ENCODE data around the gene KCNC1.

KCNC1 gene

DNA sequence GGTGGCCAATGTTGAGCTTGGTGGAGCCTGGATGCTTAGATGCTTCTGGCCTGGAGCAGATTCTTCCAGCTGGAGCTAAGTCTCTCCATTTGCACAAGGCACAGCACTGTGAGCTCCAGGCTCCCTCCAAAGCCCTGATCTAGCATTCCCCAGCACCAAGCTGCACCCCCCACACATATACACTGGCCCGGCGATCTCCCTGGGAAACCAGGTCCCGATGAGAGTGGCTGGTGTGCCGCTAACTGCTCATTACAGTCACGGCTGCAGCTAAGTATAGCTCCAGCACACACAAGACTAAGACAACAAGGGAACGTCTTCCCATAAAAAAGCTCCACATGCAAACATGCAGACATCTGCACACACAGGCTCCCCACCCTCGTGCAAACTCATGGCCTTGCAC lies 17.6 kb downstream of the KCNC1 start:
- DNase-seq (ENCODE audit: low read depth in 1 of 2, low spot score in 1 of 2): no peak

DNA sequence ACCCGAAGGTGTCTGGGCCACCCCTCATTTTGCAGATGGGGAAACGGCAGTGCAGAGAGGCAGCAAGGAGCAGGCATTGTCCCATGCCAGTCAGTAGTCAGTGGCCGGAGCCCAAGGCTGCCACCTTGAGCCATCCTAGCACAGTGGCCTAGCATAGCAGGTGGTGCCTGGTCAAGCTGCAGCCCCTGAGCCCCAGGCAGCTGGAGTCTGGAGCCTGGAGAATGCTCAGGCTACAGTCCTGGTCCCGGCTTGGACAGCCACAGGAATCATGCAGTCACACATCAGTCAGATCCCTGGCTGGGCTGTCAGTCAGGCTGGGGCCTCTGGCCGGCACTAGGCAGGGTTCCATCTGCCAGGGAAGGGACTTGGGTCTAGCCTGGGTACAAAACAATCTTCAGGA lies 18.6 kb downstream of the KCNC1 start:
- DNase-seq (ENCODE audit: low read depth in 1 of 2, low spot score in 1 of 2): no peak

- no peak for DNase-seq (ENCODE audit: low read depth in 1 of 2, low spot score in 1 of 2)
Measured at GRCh38 chr11:17753641-17754040, 19.1 kb downstream of the KCNC1 start.

- DNase-seq (ENCODE audit: low read depth in 1 of 2, low spot score in 1 of 2): no peak
Measured at GRCh38 chr11:17755891-17756290, 21.3 kb downstream of the KCNC1 start.

DNA sequence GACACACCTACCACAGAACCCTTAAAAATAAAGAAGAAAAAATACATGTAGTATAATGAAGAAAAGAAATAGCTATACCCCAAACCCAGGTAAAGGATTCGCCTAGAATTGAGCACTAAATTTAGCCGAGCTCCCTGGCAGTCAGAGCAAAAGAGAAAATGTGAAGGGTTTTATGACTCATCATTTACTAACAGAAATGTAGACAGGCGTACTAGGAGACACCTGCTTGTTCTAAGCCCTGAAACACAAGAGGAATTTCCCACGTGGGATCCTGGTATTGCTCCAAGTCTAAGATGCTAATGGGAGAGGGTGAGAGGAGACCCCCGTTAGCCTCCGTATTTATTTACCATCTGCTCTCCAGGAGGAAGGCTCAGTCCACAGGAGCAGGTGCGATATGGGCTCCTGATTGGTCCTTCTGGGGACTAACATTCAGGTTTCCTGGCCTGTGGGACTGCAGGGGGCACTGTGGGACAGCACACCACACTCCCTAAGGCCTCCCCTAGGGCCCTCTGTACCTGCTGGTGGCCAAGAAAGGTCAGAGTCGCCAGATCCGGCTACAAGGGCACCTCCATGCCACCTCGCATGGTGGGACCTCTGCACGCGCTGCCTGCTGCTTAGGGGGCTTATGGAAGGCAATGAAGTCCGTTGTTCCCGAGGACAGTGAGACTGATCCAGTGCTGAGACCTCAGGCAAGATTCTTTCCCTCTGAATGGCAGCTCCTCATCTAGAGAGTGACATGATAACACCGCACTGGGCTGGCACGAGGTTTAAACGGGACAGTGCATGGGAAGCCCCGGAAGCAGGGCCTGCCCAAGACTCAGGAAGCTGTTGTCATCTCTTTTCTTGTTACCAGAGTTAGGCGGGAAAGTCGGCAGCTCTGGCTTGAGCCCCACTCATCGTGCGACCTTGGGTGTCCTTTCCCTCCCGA lies 25.8 kb downstream of the KCNC1 start:
- no peak for DNase-seq (ENCODE audit: low read depth in 1 of 2, low spot score in 1 of 2)

GRCh38 chr11:17762309-17762974 lies 27.9 kb downstream of the KCNC1 start:
- DNase-seq (ENCODE audit: low read depth in 1 of 2, low spot score in 1 of 2): no peak

DNA sequence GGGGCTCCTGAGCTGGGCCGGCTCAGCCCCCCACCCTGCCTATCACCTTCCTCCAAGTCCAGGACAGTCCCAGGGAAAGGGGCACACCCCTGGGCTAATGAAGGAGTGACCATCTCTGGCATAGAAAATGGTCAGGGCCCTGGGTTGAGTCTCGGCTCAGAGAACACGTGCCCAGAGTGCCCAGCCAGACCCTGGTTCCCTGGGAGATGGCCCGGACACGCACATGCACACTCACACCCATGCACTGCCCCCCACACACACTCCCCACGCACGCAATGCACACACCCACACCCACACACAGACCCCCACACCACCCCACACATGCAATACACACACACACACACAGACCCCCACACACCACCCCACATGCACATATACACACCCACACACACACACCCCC lies 28.7 kb downstream of the KCNC1 start:
- no peak for DNase-seq (ENCODE audit: low read depth in 1 of 2, low spot score in 1 of 2)

GRCh38 chr11:17763703-17764102 lies 29.1 kb downstream of the KCNC1 start:
- no peak for DNase-seq (ENCODE audit: low read depth in 1 of 2, low spot score in 1 of 2)

GRCh38 chr11:17764446-17765218 lies 30.1 kb downstream of the KCNC1 start:
- no peak for DNase-seq (ENCODE audit: low read depth in 1 of 2, low spot score in 1 of 2)

DNA sequence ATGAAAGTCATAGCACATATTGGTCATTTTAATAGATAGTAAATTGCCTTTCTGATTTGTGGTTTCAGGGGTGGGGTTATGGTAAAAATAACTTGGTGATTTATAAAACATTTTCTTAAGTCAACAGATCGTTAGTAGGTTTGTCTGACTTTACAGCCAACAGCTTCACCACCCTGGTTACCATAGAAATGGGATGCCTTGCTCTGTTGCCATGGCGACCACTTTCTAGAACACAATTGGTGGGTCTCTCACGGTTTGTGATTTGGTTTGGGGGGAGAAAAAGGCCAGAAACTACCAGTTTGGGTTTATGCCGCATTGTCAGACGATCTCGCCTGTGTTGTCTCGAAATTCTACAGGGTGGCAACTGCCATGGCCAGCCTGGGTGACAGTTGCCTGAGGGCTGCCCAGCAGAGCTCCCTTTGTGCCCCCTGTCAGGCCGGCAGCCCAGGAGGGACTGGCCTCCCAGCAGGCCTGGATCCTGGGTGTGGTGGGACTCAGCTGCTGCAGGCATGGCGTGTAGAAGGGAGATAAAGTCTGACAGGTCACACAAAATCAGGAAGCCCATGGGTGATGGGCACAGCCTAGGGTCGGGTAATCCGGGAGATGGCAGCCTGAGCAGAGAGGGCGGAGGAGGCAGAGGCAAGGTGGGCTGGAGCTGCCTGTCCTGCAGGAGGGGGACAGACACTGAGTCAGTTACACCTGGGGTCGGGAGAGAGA lies 30.9 kb downstream of the KCNC1 start:
- DNase-seq (ENCODE audit: low read depth in 1 of 2, low spot score in 1 of 2): no peak

DNA sequence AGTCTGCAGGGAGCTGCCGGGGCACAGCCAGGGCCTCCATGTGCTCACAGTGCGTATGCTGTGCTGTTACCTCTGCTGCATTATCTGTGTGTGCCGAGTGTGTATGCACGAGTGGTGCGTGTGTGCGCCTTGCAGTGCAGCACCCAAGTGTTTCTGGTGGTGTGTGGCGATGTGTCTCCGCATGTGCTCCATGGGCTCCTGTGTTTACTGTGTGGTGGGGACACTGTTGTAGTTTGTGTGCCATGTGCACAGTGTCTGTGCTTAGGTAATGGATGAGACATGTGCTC lies 31.4 kb downstream of the KCNC1 start:
- DNase-seq (ENCODE audit: low read depth in 1 of 2, low spot score in 1 of 2): no peak

- DNase-seq (ENCODE audit: low read depth in 1 of 2, low spot score in 1 of 2): no peak
Measured at GRCh38 chr11:17766590-17766989, 32.0 kb downstream of the KCNC1 start.

DNA sequence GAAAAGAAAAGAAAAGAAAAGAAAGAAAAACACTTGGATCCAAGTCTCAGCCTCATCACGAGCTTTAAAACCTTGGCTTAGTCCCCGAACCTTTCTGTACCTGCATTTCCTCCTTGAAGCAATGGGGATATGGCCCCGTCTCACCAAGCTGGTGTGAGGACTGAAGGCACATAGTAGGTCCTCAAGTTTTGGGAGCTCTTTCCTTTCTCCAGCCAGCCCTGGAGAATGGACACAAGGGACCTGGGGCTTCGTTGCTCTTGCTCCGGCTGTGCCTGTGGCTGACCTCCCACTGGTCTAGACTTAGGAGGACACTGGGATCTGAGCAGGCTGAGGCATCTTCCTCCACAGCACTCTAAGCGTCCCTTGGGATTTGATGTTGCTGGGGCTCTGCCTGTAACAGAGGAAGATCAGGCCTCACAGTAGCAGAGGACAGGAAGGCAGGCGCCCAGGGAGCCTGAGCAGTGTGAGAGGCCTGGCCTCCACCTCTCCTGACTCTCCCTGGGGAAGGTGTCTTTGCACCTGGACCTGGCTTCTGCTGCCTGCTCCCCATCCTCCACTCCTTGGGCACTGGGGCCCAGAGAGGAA lies 32.8 kb downstream of the KCNC1 start:
- DNase-seq (ENCODE audit: low read depth in 1 of 2, low spot score in 1 of 2): no peak

GRCh38 chr11:17767914-17768313 lies 33.3 kb downstream of the KCNC1 start:
- DNase-seq (ENCODE audit: low read depth in 1 of 2, low spot score in 1 of 2): no peak

- no peak for DNase-seq (ENCODE audit: low read depth in 1 of 2, low spot score in 1 of 2)
Measured at GRCh38 chr11:17768547-17768946, 34.0 kb downstream of the KCNC1 start.

DNA sequence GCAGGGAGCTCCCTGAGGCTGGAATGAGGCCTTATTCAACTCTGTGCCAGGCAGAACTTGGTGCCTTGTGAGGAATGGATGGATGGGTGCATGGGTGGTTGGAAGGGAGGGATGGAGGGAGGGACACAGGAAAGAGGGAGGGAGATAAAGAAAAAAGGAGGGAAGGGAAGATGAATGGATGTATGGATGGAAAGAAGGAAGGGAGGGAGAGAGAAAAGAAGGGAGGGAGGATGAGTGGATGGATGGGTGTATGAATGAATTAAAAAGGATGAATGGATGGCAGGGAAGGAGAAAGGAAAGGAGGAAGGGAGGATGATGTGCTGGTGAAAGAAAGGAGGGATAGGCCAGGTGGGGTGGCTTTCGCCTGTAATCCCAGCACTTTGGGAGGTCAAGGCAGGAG lies 34.6 kb downstream of the KCNC1 start:
- DNase-seq (ENCODE audit: low read depth in 1 of 2, low spot score in 1 of 2): no peak

GRCh38 chr11:17770048-17770652 lies 35.6 kb downstream of the KCNC1 start:
- no peak for DNase-seq (ENCODE audit: low read depth in 1 of 2, low spot score in 1 of 2)

DNA sequence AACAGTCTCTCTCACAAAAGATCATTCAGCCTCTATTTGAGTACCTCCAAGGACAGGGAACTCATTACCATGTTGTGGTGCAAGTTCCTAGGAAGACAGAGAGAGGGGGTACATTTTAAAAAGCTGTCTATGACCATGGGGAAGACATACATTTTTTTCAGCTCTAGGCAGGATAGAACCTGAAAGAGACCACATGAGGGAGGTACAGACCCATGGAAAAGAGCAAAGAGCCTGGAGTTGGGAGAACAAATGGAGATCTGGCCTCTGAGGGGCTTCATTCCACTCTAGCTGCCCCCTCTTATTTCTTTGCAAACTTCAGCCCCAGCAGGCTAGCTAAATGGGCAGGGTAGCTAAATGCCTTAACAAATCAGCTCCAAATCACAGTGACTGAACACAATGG lies 36.3 kb downstream of the KCNC1 start:
- no peak for DNase-seq (ENCODE audit: low read depth in 1 of 2, low spot score in 1 of 2)

GRCh38 chr11:17771415-17771814 lies 36.8 kb downstream of the KCNC1 start:
- DNase-seq (ENCODE audit: low read depth in 1 of 2, low spot score in 1 of 2): no peak

GRCh38 chr11:17771841-17772401 lies 37.3 kb downstream of the KCNC1 start:
- no peak for DNase-seq (ENCODE audit: low read depth in 1 of 2, low spot score in 1 of 2)
